C4-2B (cell line): ENCODE measurements around the gene IFT172.

Source experiments
- H3K27ac ChIP-seq: fragments of 450-650 bp; 2 replicates; pipeline ENCODE4 v1.5.1; 2017
- ZFX ChIP-seq: fragments of 450-650 bp; IDR thresholded peaks from 2 replicates; pipeline ENCODE4 v1.6.1; 2017
- TF ChIP-seq, protein P1 (sequence below): fragments of 450-650 bp; conservative IDR thresholded peaks from 2 replicates; pipeline ENCODE4 v1.5.1; 2017; ENCODE audit warnings: mild to moderate bottlenecking

IFT172 gene

DNA sequence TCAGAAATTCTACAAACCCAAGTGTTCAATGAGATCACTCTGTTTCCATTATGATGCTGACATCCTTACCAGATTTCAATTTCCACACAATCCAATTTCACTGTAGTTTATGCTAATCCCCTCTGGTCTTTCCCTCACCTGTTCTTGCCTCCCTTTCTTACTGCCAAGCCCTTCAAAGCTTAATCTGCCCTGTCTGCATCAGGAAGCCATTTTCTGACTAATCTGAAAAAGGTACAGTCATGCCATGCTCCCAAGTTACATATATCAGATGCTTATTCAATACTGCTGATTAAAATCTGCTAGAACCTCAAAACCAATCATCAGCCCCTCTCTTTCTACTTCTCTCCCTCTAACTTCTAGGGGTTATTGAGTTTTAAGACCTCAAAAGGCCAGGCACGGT lies 38.4 kb downstream of the IFT172 start:
- no peak for TF ChIP-seq ZFX
- TF ChIP-seq, protein P1, sequence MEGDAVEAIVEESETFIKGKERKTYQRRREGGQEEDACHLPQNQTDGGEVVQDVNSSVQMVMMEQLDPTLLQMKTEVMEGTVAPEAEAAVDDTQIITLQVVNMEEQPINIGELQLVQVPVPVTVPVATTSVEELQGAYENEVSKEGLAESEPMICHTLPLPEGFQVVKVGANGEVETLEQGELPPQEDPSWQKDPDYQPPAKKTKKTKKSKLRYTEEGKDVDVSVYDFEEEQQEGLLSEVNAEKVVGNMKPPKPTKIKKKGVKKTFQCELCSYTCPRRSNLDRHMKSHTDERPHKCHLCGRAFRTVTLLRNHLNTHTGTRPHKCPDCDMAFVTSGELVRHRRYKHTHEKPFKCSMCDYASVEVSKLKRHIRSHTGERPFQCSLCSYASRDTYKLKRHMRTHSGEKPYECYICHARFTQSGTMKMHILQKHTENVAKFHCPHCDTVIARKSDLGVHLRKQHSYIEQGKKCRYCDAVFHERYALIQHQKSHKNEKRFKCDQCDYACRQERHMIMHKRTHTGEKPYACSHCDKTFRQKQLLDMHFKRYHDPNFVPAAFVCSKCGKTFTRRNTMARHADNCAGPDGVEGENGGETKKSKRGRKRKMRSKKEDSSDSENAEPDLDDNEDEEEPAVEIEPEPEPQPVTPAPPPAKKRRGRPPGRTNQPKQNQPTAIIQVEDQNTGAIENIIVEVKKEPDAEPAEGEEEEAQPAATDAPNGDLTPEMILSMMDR = no peak
- no peak overlapping the region for H3K27ac ChIP-seq

DNA sequence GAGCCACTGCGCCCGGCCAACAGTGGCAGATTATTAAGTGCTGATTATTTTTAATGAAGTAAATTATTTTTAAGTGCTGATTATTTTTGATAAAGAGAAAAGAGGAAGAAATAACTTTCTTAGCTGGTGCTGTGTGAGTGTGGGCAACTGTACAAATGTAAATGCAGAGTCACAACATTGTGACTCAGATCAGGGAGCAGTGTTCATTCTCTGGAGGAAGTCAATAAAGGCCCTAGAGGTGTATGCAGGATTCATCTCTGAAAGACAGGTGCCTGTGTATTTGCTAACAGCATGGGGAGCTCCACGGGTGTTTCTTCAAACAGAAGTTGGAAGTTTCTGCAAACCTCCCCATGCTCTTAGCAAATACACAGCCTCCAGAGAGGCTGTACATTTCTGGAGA lies 41.2 kb downstream of the IFT172 start:
- no peak overlapping the region for H3K27ac ChIP-seq
- TF ChIP-seq, protein P1 = no peak
- TF ChIP-seq ZFX = no peak

DNA sequence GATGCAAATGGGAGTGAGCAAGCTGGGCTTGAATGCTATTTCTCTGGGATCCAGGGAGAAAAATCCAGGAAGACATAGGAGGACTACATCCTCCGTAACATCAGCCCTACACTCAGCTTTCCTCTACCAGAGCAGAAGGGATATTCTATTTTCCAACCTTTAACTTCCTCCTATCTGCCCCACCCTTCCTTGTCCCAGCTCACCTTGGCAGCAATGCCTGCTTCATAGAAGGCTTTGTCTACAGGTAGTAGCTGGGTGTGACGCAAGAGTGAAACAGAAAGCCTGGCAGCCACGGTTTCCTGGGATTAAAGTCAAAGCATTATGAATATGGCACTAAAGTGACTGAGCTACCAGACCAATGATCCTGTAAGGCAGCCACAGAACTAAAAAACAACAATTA lies 43.5 kb downstream of the IFT172 start:
- TF ChIP-seq, protein P1 = no peak
- TF ChIP-seq ZFX = no peak
- H3K27ac ChIP-seq = peak overlapping the region; percentile 27

DNA sequence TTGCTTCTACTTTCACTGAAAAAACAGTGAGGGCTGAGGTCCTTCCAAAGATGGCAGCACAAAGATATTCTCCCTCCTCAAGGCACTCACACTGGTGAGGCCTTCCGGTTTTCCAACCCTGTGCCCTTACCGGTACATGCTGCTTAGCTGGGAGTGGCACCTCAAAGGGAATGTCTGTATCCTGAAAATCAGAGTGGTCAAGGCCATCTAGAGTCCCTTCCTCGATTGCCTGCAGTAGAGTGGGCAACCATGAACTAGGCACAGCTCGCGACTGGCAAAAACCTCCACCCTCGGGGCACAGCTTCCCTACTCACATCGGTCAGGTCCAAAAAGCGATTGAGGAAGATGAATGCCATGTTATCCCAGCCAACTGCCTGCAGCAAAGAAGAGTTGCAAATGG lies 43.9 kb downstream of the IFT172 start:
- TF ChIP-seq, protein P1 = no peak
- TF ChIP-seq ZFX = no peak

DNA sequence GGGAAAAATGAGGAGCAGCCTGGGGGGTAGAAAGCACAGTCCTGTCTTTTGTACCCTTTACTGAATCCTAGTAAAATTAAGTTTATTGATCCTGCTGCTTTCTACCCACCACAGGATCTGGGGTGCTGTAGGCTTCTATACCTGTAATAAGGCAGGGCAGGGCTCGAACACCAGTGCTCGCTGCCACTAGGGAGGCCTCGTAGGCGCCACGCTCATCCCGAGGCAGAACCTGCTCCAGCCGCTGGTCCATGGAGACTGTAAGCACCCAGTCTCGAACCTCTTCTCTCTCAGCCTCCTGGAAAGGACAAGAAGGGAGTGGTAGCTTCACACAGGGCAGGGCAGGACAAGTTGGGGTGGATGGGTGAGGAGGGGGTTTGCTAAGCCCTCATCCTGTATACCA lies 44.4 kb downstream of the IFT172 start:
- TF ChIP-seq ZFX = no peak
- TF ChIP-seq, protein P1 = no peak
- no peak overlapping the region for H3K27ac ChIP-seq

More for the DNA sequence above, 43.9 kb downstream of the IFT172 start:
- peak overlapping the region; percentile 27 for H3K27ac ChIP-seq

DNA sequence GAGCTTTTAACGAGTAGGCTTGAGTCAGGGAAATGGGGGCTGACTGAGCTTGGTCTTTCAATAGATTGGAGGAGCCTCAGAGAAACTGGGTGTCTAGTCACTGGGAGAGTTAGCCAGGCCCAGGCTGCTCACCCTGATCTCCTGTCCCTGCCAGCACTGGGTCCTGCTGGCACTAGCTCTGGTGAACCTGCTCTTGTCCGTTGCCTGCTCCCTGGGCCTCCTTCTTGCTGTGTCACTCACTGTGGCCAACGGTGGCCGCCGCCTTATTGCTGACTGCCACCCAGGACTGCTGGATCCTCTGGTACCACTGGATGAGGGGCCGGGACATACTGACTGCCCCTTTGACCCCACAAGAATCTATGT lies 46.6 kb downstream of the IFT172 start:
- H3K27ac ChIP-seq = peak overlapping the region; percentile 91
- peak; percentile 37; the same call in 1 of the 2 replicates for TF ChIP-seq ZFX
- TF ChIP-seq, protein P1 = no peak

DNA sequence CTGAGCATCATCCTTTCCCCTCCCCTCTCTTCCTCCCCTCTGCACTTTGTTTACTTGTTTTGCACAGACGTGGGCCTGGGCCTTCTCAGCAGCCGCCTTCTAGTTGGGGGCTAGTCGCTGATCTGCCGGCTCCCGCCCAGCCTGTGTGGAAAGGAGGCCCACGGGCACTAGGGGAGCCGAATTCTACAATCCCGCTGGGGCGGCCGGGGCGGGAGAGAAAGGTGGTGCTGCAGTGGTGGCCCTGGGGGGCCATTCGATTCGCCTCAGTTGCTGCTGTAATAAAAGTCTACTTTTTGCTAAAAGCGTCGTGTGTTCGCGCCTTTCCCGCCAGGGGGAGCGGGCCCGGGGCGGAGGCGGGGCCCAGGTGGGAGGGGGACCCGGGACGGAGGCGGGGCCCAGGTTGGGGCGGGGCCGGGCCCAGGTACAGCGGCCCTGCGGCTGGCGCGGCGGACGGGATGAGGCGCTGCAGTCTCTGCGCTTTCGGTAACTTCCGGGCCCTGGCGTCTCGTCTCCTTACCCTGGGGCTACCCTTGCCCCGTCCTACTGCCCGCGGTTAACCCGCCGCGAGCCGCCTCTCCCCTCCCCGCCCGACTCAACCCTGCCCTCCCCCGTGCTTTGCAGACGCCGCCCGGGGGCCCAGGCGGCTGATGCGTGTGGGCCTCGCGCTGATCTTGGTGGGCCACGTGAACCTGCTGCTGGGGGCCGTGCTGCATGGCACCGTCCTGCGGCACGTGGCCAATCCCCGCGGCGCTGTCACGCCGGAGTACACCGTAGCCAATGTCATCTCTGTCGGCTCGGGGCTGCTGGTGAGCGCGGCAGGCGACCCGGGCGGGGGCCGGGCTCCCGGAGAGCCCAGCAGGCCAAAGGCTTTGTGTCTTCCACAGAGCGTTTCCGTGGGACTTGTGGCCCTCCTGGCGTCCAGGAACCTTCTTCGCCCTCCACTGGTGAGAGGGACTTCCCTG lies 47.3 kb downstream of the IFT172 start, which contains the start of gene KRTCAP3:
Gene KRTCAP3, plus strand, starts transcription at position 424 of the 962 bp plus-strand sequence. Its CDS starts 32 bp downstream, at position 456.
- peak within 1 kb of the TSS; percentile 91 for H3K27ac ChIP-seq
- peak; percentile 79 for TF ChIP-seq ZFX
- TF ChIP-seq, protein P1 = peak; percentile 79
